Nephron (organoid): ENCODE measurements around the gene GRIK4.

Source experiments
- H3K27ac Mint-ChIP-seq, 3 experiments: 2 replicates each; pipeline ENCODE4 v1.8.0; 2020; ENCODE audit warnings: mixed read lengths in 3 of 3, mild to moderate bottlenecking in 2 of 3, moderate library complexity in 1 of 3
- H3K27me3 Mint-ChIP-seq: 2 replicates; pipeline ENCODE4 v1.8.0; 2021; ENCODE audit warnings: low read depth, mild to moderate bottlenecking, moderate library complexity, mixed read lengths
- H3K36me3 Mint-ChIP-seq: 2 replicates; pipeline ENCODE4 v1.8.0; 2020; ENCODE audit warnings: low read depth, mixed read lengths
- H3K4me1 Mint-ChIP-seq: 2 replicates; pipeline ENCODE4 v1.8.0; 2020; ENCODE audit warnings: mixed read lengths
- H3K4me3 Mint-ChIP-seq, 3 experiments: 2 replicates each; pipeline ENCODE4 v1.8.0; 2020; ENCODE audit warnings: mild to moderate bottlenecking in 3 of 3, mixed read lengths in 3 of 3, moderate library complexity in 2 of 3
- H3K9me3 Mint-ChIP-seq: 2 replicates; pipeline ENCODE4 v1.8.0; 2020; ENCODE audit warnings: mixed read lengths
- CTCF ChIP-seq, 3 experiments: fragments of 200-600 bp; sonication (generic); IDR thresholded peaks; one replicate each; pipeline ENCODE4 v1.5.0; 2021; ENCODE audit warnings: antibody characterized with exemption in 3 of 3; ENCODE audit not compliant: unreplicated experiment in 3 of 3

The GRIK4 gene

DNA sequence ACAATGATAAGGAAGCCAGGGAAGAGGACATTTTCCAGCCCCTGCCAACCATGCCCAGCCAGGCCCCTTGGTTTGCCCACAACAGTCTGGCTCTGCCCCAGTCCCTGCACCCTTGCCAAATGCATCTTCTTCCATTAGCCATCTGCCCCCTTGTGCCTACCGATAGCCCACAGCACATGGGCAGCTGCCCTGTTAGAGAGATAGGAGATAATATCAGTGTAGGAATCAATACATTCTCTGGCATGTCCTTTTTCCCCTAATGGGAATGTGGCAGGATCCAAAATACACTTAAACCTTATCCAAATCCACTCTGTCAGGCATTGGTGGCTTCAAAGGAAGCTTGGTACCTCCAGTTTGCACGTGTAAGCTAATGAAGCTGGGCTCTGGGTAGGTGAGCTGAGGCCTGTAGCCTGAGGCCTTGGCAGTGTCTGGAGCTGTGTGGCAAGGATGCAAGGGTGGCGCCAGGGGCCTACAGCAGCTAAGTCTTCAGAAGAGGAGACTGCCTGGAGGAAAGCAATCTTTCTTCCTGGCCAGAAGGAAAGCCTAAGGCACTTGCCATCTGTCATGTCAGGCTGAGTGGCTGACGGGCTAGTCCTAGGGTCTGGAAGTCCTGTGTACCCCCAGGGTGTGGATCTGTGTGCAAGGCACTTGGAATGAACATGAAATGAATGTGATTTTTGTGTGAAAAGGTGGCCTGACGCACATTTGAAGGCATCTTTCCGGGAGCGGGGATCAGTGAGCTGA is 348.2 kb downstream of the GRIK4 start:
- Mint-ChIP-seq H3K27ac (no peak overlapping the region), H3K4me3 (no peak overlapping the region), H3K27me3 (peaks cover 4% of the 10 kb centered on the region), H3K4me1 (peaks cover 6% of the 10 kb centered on the region), H3K36me3 (no peaks in the 10 kb centered on the region), H3K9me3 (no peaks in the 10 kb centered on the region)
- no peak for TF ChIP-seq CTCF (IDR thresholded peaks at IDR 0.05; ENCODE audit: unreplicated experiment in 3 of 3)

- Mint-ChIP-seq H3K27ac (no peak overlapping the region), H3K9me3 (no peaks in the 10 kb centered on the region), H3K27me3 (peaks cover 5% of the 10 kb centered on the region), H3K36me3 (no peaks in the 10 kb centered on the region), H3K4me1 (peaks cover 5% of the 10 kb centered on the region), H3K4me3 (no peak overlapping the region)
- no peak for TF ChIP-seq CTCF (IDR thresholded peaks at IDR 0.05; ENCODE audit: unreplicated experiment in 3 of 3)
These were observed 351.8 kb downstream of the GRIK4 start for GRCh38 chr11:120863359-120863758.

- no peak for TF ChIP-seq CTCF (IDR thresholded peaks at IDR 0.05; ENCODE audit: unreplicated experiment in 3 of 3)
- Mint-ChIP-seq H3K27me3 (peaks cover 22% of the 10 kb centered on the region), H3K36me3 (no peaks in the 10 kb centered on the region), H3K4me1 (no peaks in the 10 kb centered on the region), H3K9me3 (no peaks in the 10 kb centered on the region), H3K27ac (no peak overlapping the region), H3K4me3 (no peak overlapping the region)
These were observed 355.5 kb downstream of the GRIK4 start for GRCh38 chr11:120867024-120867423.

- Mint-ChIP-seq H3K27ac (no peak overlapping the region), H3K9me3 (no peaks in the 10 kb centered on the region)
These were observed 356.0 kb downstream of the GRIK4 start for GRCh38 chr11:120867531-120867930.

DNA sequence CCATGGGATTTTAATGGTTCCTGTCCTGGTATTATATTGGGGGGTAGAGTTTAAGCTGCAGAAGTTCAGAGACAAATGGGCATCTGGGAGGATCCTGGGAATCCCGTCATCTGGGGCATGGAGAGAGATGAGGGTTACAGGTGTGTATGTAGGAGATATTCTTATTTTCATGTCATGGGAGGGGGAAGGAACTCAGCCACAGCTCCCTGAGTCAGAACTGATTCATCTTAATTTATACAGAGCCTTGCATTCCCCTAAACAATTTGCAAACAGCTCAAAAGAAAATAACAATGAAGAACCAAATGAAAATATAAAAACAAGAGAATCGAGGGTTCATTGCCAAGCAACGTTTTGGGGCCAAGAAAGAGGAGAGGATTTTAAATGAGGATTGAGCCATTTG is 356.4 kb downstream of the GRIK4 start:
- Mint-ChIP-seq H3K27ac (no peak overlapping the region), H3K4me1 (no peaks in the 10 kb centered on the region), H3K4me3 (no peak overlapping the region), H3K36me3 (no peaks in the 10 kb centered on the region), H3K27me3 (peaks cover 25% of the 10 kb centered on the region), H3K9me3 (no peaks in the 10 kb centered on the region)
- no peak for TF ChIP-seq CTCF (IDR thresholded peaks at IDR 0.05; ENCODE audit: unreplicated experiment in 3 of 3)

More at GRCh38 chr11:120867531-120867930, 356.0 kb downstream of the GRIK4 start:
- Mint-ChIP-seq H3K4me1 (no peaks in the 10 kb centered on the region), H3K36me3 (no peaks in the 10 kb centered on the region), H3K4me3 (no peak overlapping the region), H3K27me3 (peaks cover 25% of the 10 kb centered on the region)
- TF ChIP-seq CTCF (IDR thresholded peaks at IDR 0.05; ENCODE audit: unreplicated experiment in 3 of 3) = no peak

- peaks cover 25% of the 10 kb centered on the region for H3K27me3 Mint-ChIP-seq
- TF ChIP-seq CTCF (IDR thresholded peaks at IDR 0.05; ENCODE audit: unreplicated experiment in 3 of 3) = no peak
- no peak overlapping the region for H3K4me3 Mint-ChIP-seq
- no peaks in the 10 kb centered on the region for H3K4me1 Mint-ChIP-seq
- H3K36me3 Mint-ChIP-seq = no peaks in the 10 kb centered on the region
- no peaks in the 10 kb centered on the region for H3K9me3 Mint-ChIP-seq
- no peak overlapping the region for H3K27ac Mint-ChIP-seq
These were observed 357.5 kb downstream of the GRIK4 start for GRCh38 chr11:120869097-120869496.
